Stimulated activated CD4-positive, alpha-beta T cell treated with anti-CD3 and anti-CD28 coated beads, Interleukin-1b, Interleukin-23, amount 100 ng/mL, for 24 hours (primary cell): ENCODE results near the gene KISS1R.
"Not testable (repeated sequence)": the region's sequence is repeated elsewhere in the genome, so short reads cannot be mapped to it uniquely, and the experiment has no call there.

Source experiments
- DNase-seq, 4 experiments: peaks; one replicate each; pipeline ENCODE4 v3.0.0-alpha.2; 2020; ENCODE audit warnings: low read depth in 4 of 4, low spot score in 1 of 4

KISS1R gene

DNA sequence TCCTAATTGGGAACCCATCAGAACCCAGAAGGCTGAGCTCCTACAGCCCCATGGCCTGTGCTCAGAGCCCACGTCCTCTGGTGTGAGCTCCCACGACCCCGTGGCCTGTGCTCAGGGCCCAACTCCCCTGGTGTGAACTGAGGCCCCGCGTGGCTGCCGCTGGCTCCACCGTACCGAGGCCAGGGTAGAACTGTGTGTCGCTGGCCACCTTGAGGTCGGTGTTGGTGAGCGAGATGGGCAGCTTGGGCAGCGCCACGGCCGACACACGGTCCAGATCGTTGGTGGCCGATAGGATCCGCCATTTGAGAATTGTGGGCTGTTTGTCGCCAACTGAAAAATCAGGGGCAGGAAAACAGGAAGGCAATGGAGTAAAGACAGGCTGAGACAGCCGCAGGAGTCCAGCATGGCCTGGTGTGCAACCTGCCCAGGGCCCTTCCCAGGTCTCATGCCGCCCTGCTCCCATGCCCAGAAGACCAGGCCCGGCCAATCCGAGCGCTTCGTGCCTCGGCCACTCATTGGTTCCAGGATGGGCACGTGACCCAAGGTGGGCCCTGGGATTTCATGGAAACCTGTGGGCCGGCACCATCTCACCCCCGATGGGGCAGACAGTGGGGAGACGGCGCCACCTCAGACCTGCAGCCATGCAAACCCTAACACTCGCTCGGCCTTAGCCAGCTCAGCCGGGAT, 35.6 kb upstream of the KISS1R start:
- no peak for DNase-seq

DNA sequence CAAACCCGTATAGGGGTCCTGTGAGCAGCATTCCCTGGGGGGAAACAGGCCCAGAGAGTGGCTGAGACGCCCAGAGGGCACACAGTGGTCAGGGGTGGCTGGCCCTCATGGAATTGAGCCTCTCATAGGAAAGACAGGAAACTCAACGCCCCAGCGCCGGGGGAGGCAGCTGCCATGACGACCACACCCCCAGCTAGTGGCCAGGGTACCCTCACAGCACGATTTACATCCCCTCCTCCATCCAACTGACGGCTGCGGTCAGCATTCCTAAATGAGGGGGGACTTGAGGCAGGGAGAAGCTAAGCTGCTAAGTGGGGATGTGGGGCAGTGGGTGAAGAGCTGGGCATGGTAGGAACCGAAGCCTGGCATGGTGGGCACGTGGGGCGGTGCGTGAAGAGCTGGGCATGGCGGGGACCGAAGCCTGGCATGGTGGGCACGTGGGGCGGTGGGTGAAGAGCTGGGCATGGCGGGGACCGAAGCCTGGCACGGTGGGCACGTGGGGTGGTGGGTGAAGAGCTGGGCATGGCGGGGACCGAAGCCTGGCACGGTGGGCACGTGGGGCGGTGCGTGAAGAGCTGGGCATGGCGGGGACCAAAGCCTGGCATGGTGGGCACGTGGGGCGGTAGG, 34.1 kb upstream of the KISS1R start:
- DNase-seq, result no peak

GRCh38 chr19:883661-884211, 33.4 kb upstream of the KISS1R start:
- DNase-seq, result no peak

- no peak for DNase-seq
These were observed 32.5 kb upstream of the KISS1R start for GRCh38 chr19:884420-885211.

GRCh38 chr19:885536-886224, 31.5 kb upstream of the KISS1R start:
- DNase-seq, result no peak

GRCh38 chr19:887072-887471, 30.1 kb upstream of the KISS1R start:
- DNase-seq, result no peak

DNA sequence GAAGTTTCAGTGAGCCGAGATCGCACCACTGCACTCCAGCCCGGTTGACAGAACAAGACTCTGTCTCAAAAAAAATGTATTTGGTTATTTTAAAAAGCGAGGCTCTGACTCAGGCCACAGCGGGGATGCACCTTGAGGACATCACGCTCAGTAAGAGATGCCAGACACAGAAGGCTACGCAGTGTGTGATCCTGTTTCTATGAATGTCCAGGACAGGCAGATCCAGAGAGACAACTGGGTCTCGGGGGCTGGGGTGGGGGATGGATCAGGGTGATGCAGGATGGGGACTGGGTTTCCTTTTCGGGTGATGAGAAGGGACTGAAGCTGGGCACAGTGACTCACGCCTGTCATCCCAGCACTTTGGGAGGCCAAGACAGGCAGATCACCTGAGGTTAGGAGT, 29.5 kb upstream of the KISS1R start:
- DNase-seq, result no peak

GRCh38 chr19:888581-889385, 28.4 kb upstream of the KISS1R start:
- no peak for DNase-seq

DNA sequence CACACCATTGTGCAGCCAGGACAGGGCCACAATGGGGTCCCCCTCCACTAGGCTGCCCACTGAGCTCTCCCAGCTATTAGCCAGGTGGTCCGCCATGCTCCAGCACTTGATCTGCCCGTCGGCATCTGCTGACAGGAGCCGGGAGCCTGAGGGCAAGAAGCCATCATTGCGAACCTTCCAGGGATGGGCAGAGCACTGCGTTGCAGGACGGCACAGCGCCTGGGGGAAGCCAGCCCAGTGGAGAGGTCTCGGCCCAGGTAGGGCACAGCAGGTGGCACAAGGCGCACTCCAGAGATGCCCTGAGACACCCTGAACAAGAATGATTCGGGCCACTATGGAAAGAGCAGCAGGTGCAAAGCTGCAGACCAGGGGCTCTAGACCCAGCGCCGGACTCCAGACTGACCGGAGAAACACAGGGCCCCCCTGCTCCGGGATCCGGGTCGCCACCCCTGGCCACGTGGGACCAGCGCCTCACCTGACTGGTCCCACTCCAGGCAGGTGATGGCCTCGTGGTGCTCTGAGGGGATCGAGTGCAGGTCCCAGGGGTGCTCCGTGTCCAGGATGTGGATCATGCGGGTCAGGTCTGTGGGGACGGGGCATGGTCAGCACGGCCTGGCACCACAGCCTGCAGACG, 27.4 kb upstream of the KISS1R start:
- DNase-seq, result no peak

DNA sequence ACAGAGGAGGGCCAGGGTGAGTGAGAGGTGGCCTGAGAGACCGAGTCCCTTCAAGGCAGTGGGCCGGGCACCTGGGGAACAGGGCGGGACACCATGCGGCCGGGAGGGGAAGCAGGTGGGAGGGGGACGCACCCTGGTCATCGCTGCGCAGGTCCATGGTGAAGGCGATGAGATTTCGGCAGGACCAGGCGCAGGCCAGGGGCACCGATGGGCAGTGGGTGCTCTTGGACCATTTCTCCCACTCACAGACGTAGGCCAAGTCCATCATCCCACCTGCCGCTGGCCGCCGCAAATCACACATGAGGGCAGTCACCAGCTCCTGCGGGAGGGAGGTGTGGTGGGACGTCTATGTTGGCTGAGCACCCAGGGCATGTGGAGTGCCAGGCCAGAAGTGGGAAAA, 26.3 kb upstream of the KISS1R start:
- DNase-seq, result no peak

- DNase-seq, result not testable (repeated sequence)
These were observed 25.5 kb upstream of the KISS1R start for GRCh38 chr19:891421-892200.

DNA sequence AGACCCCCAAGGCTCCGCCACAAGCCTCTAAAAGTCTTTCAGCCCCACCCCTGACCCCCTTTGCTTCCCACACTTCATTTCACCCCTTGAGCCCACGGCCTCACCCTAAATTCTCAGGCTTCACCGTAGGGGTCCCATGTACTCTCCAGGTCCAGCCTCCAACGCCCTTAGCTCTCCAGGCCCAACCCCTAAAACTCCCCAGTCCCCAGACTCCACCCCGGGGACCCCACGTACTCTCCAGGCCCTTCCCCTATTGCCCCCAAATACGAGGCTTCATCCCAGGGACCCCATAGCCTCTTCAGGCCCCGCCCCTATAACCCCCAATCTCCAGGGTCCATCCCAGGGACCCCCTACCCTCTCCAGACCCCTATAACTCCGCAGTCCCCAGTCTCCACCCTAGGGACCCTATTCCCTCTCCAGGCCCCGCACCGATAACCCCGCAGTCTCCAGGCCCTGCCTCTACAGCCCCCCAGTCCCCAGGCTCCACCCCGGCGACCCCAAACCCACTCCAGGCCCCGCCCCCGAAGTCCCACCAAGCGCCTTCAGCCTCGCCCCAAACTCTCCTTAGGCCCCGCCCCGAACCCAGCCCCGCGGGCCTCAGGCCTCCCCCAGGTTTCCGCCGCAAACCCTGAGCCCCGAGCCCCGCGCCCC, 24.8 kb upstream of the KISS1R start:
- no peak for DNase-seq

DNA sequence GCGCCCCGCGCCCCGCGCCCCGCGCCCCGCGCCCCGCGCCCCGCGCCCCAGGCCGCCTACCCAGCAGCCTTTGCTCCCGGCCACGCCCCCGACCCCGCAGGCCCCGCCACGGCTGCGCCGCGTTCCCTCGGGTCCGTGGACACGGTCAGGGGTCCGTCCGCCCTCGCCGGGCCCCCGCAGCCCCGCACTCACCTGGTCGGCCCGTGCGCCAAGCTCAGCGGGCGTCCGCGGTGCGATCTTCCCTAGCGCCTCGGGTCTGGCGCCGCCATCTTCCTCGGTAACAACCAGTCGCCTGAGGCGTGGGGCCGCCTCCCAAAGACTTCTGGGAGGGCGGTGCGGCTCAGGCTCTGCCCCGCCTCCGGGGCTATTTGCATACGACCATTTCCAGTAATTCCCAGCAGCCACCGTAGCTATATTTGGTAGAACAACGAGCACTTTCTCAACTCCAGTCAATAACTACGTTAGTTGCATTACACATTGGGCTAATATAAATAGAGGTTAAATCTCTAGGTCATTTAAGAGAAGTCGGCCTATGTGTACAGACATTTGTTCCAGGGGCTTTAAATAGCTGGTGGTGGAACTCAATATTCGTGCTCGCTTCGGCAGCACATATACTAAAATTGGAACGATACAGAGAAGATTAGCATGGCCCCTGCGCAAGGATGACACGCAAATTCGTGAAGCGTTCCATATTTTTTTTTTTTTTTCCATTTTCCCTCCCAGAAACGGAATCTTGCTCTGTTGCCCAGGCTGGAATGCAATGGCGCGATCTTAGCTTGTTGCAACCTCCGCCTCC, 24.0 kb upstream of the KISS1R start, which contains the start of the genes MED16 and RNU6-9:
Gene MED16 (minus strand): TSS at position 294 of the 796 bp plus-strand sequence. CDS start 2,056 bp downstream, outside the sequence.
Gene RNU6-9 (plus strand): TSS at position 591 of the 796 bp plus-strand sequence.
- DNase-seq, result peak; percentile 69 to 86 (median 78)

DNA sequence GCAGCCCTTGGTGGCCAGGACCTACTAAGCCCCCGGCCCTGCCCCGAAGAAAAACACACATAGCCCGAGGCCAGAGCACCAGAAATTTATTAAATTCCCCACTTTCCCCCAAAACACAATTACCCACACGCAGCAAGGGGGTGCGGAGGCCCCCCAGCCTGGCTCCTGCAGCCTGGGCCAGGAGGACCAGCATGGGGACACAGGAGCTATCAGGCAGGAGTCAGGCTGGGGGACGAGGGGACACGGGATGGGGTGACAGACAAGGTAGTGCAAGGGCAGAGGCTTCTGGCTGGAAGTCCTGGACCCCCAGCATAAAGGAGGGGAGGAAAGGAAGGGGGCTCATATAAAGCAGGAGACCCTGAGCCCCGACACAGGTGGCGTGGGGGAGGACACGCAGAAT, 20.7 kb upstream of the KISS1R start:
- no peak for DNase-seq

- no peak for DNase-seq
These were observed 20.1 kb upstream of the KISS1R start for GRCh38 chr19:896999-897398.

DNA sequence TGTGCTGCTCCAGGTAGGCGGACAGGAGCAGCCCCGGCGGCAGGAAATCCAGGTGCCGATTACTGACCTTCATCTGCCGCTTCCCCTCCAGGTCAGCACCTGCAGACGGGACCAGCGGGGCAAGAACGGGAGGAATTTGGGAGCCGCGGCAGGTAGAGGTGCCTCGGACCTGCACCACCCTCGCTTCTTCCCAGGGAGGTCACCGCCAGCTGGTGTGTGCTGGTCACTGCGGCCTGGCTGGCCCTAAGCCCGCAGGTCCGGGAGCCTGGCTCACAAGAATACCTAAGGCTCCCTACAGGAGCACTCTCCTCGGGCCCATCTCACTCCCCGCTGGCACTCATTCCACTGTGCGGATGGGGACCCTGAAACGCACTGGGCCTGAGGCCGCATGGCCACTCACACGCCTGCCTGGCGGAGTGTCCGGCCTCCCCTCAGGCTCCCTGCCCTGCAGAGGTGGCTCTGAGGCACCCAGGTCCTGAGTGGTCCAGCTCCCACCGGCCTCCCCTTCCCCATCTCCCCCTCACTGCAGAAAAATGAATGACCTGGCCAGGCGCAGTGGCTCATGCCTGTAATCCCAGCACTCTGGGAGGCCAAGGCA, 19.6 kb upstream of the KISS1R start:
- DNase-seq, result no peak

DNA sequence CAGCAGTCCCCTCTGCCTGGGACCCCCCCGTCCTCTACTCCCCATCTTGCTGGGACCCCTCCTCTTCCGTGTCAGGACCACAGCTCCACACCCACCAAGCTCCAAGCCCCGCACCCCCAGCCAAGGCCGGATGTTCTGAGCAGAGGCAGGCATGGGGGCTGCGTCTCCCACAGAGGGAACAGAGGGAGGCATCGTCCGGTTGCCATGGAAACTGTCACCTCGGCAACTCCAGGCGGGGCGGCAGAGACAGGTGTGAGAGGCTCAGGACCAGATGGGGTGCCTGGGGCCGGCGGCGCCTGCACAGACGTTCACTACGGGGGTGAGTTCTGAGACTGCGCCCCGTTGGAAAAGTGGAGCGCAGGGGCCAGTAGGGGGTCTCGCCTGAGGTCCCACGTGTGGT, 18.5 kb upstream of the KISS1R start:
- DNase-seq, result no peak
